Cardiac fibroblast (primary cell): Measurements from ENCODE around the gene GNA14.

Experiments used
- DNase-seq, 2 donors: peaks; one replicate each; pipeline versions ENCODE4 v3.0.0 to v3.0.0-alpha.2; 2010; ENCODE audit warnings: low read depth in 2 of 2
- H3K4me3 ChIP-seq, 2 donors: replicated peaks in 1 of 2; 1 replicate in 1 of 2; 2 replicates in 1 of 2; pipeline ENCODE4 v1.5.1; 2011; ENCODE audit warnings: low read depth in 2 of 2, low read length in 2 of 2, mild to moderate bottlenecking in 2 of 2, moderate library complexity in 1 of 2
- CTCF ChIP-seq: IDR thresholded peaks from one replicate; pipeline ENCODE4 v1.5.1; 2011; ENCODE audit warnings: low read depth, mild to moderate bottlenecking, low read length, inconsistent platforms

The GNA14 gene

DNA sequence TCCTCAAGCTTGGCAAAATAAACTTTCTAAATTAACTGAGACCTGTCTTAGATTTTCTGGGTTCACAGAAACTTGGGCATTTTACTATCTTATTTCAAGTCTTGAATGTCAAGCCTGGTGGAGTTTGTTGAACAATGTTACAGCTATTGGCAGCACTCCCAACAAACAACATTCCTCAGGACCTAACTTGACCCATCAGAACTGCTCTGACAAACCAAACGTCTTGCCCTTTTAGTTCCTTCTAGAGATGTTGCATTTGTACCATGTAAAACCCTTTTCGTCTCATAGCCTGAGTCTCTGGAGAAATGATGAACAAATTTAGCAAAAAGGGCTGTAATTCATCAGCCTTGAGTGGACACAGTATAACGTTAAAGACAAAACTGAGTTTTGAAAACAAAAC, 51.1 kb downstream of the GNA14 start:
- DNase-seq = peak; percentile 45 to 85

DNA sequence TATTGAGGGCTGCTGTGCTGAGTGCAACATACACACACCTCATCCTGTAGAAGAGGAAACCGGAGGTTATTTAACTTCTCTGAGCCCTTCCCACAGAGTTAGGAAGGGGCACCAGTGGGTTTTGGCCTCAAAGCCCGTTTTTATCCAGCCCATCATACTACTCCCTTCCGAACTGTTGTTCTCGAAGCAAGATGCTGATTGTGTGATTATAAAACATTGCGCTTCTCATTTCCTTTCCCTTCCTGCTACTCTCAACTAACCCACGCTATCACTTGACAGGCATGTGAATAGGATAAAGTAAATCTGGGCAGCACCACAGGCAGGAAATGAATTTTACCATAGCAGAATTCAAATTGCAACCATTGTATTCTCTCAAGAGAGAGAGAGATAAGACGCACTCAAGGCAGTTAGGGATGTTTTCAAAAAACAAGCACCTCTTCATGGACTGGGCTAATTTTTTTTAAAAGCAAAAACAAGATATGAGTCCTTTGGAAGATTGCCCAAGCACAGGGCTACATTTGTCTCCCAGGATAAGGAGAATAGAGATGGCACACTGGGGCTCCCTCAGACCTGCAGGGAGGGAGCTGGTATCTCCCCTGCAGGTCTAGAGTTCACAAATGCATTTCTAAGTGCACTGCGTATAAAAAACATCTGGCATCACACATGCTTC, 52.6 kb downstream of the GNA14 start:
- H3K4me3 ChIP-seq = no peak overlapping the region
- TF ChIP-seq CTCF = no peak
- DNase-seq = peak; percentile 34 to 87

More for the DNA sequence above, 51.1 kb downstream of the GNA14 start:
- no peak for TF ChIP-seq CTCF
- no peak overlapping the region for H3K4me3 ChIP-seq

- TF ChIP-seq CTCF = no peak
- peak in 1 of 2 donors; percentile 66 for DNase-seq
- no peak overlapping the region for H3K4me3 ChIP-seq
Observed at GRCh38 chr9:77594963-77595362, 53.2 kb downstream of the GNA14 start.

DNA sequence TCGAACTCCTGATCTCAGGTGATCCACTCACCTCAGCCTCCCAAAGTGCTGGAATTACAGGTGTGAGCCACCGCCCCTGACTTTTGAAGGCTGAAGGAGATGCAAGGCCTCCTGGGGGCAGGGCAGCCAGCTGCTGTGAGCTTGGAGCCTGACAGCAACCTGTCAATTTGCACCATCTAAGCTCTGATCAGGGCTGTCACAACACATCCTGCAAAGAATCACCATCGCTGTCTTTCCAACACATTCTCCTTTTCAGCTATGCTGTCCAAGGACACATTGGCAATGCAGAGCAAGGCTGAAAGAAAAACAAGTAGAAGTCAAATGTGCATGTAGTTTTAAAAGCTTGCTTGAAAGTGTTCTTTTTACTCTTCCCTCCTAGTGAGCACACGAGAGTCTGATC, 54.6 kb downstream of the GNA14 start:
- no peak overlapping the region for H3K4me3 ChIP-seq
- no peak for TF ChIP-seq CTCF
- DNase-seq = no peak

- TF ChIP-seq CTCF = no peak
Observed at GRCh38 chr9:77592476-77592875, 55.6 kb downstream of the GNA14 start.

DNA sequence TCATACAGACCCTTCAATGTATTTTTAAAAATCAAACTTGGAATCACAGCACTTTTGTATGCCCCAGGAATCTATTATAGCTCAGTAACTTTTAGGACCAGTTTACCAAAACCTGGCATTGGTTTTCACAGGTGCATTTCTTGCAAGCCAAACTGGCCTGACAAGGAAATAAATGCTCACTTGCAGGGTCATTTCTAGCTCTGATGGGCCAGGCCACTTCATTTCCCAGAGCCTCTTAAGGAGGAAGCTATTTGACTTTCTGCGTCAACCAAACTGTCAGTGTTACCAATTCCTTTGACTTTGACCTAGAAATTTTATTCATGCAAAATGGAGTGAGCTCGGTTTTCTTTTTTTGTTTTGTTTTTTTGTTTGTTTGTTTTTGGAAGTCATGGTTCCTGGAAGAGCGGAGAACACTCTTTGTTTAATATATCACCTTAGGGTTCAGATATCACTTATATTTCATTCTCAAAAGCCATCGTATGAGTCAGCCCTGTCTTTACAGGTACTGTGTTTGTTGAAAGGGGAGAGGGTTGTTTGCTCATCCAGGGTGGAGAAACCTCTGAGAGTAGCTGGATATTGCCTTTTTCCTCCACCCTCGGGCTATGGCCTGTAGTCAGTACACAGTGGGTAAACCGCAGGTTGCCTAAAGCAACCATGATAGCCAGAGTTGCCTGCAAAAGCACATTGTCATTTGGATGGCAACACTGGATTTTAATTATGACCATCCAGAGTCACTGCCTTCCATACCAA, 58.9 kb downstream of the GNA14 start:
- no peak overlapping the region for H3K4me3 ChIP-seq
- TF ChIP-seq CTCF = no peak
- DNase-seq = no peak

More at GRCh38 chr9:77592476-77592875, 55.6 kb downstream of the GNA14 start:
- no peak overlapping the region for H3K4me3 ChIP-seq
- no peak for DNase-seq
